C4-2B (cell line): ENCODE results near the gene NEU1.
A peak's percentile ranks its signal among the peaks of the same experiment; 100 is the strongest.

Experiments used
- H3K27ac ChIP-seq: fragments of 450-650 bp; 2 replicates; pipeline ENCODE4 v1.5.1; 2017
- CTCF ChIP-seq: fragments of 450-650 bp; conservative IDR thresholded peaks from 2 replicates; pipeline ENCODE4 v1.5.1; 2017; ENCODE audit warnings: mild to moderate bottlenecking
- ZFX ChIP-seq: fragments of 450-650 bp; IDR thresholded peaks from 2 replicates; pipeline ENCODE4 v1.6.1; 2017

Gene NEU1

DNA sequence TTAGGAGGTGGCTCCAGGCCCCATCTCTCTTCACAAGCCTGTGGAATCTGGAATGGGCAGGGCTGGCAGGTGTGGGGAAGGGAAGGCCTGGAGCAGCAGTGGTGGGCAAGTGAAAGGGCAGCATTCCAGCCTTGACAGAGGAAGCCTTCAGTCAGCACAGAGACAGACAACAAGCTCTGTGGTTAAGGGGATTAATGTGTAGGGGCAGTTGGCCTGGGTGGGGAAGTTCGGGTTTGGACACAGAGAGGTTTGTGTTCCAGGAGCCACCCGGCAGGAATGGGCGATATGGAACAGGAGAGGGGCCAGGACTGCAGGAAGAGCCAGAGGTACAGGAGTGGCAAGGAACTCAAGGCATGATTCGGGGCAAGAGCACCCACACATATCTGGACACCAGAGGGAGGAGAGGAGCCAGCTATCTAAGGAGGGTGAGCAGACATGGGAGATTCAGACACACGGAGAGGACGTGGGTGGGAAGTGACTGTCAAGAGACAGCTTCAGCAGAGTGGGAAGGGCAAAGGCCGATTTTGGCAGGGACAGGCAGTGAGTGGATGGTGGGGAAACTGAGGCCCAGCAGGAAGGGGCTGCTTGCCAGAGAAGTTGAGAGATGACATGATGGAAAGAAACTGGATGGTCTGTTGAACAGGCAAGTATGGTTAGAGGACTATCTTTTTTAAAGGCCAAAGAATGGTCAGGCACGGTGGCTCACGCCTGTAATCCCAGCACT lies 18.7 kb upstream of the NEU1 start:
- peak overlapping the region; percentile 86; the same call in 1 of the 2 replicates for H3K27ac ChIP-seq
- TF ChIP-seq ZFX (no peak), CTCF (no peak)

DNA sequence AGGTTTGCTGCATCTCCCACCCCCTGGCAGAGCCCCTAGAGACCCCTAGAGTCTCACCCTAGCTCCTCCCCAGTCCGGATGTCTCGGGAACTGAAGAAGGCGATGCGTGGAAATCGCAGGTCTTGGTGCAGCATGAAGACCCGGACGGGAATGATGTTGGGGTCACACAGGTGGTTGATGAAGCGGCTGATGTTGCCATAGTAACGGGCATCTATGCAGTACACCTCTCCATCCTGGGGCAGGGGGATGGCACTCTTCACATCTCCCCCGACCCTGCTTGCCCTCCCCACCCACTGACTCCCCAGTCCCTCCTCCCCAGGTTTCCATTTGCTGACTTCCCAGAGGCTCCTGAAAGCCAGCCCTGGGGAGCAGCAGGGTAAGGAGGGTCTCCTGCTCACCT lies 18.0 kb upstream of the NEU1 start:
- peak overlapping the region; percentile 86 for H3K27ac ChIP-seq

GRCh38 chr6:31879901-31880300 lies 17.3 kb upstream of the NEU1 start:
- TF ChIP-seq CTCF (no peak), ZFX (no peak)
- H3K27ac ChIP-seq, result peak overlapping the region; percentile 86

More for the DNA sequence above, 18.0 kb upstream of the NEU1 start:
- no peak for TF ChIP-seq CTCF
- TF ChIP-seq ZFX, result no peak

DNA sequence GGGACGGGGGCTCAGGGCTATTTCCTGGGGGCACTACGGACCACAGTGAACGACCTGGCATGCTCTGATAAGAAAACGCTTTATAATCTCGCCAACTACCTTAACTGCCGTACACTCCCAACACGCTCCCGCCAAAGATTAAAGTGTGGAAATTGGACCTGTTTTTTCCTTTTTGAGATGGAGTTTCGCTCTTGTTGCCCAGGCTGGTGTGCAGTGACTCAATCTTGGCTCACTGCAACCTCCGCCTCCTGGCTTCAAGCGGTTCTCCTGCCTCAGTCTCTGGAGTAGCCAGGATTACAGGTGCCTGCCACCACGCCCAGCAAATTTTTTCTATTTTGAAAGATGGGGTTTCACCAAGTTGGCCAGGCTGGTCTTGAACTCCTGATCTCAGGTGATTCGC lies 16.5 kb upstream of the NEU1 start:
- TF ChIP-seq CTCF (no peak), ZFX (no peak)
- peak overlapping the region; percentile 86 for H3K27ac ChIP-seq

- TF ChIP-seq ZFX (no peak), CTCF (no peak)
- H3K27ac ChIP-seq, result peak within 1 kb of the TSS; percentile 86
These were observed 16.1 kb upstream of the NEU1 start, which contains the start of gene SLC44A4 for GRCh38 chr6:31878726-31879125. Gene SLC44A4 (minus strand): TSS chr6:31878997. CDS start chr6:31878980, 17 bp downstream.

GRCh38 chr6:31878222-31878621 lies 15.6 kb upstream of the NEU1 start:
- peak overlapping the region; percentile 86 for H3K27ac ChIP-seq
- TF ChIP-seq CTCF (no peak), ZFX (no peak)

DNA sequence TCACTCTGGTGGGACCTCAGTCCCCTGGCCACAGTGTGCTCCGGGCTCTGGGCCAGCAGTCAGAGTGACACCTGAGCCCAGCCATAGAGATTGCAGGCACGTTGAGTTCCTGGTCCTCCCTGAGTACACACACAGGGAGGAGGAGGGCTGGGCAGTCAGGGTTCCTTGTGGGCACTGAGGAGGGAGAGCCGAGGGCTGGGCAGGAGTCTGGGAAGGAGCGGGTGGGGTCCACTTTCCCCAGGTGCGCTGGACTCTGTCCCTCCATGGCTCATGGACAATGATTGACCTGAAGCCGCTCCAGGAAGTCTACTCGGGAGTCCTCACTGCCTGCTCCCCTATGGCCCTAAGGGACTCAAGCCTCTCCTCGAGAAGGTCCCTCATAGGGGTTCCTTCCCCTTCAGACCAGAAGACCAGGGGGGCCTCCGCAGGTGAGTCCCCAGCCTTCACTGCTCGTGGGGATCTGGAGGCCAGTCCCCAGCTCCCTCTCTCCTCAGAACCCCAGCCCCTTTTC lies 15.1 kb upstream of the NEU1 start:
- H3K27ac ChIP-seq, result peak overlapping the region; percentile 86
- TF ChIP-seq CTCF (no peak), ZFX (no peak)
